GM18951 (cell line): Measurements from ENCODE around the gene ERICH2.

ENCODE experiments used
- POLR2A ChIP-seq: IDR thresholded peaks from 4 replicates; pipeline ENCODE4 v1.6.1; 2011; ENCODE audit warnings: mild to moderate bottlenecking; ENCODE audit not compliant: insufficient read length, insufficient read depth; ENCODE audit errors: extremely low read depth
- in situ Hi-C: fragments of 300-500 bp; cut with MboI; formaldehyde crosslinking; loops from one replicate; pipeline ENCODE4 v1.12.0; 2022; ENCODE audit warnings: low sequenced_read_pairs, mixed read lengths, inconsistent platforms; ENCODE audit not compliant: unreplicated experiment

The ERICH2 gene

DNA sequence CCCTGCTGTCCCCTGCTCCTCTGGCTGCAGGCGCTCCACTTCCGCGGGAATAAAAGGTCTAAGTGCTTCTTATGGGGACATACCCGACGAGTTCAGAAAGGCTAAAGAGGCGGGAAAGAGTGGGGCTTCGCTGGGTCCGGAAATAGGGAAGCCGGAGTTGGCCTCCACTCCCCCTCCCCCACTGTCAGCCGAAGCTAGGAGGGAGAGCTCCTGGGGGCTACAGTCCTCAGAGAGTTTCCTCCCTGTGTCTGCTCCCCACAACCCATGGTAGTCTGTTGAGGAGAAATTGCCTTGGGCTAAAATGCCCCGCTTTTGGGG is 53.7 kb downstream of the ERICH2 start:
- TF ChIP-seq POLR2A: no peak
- in situ Hi-C loops: no loop called here

DNA sequence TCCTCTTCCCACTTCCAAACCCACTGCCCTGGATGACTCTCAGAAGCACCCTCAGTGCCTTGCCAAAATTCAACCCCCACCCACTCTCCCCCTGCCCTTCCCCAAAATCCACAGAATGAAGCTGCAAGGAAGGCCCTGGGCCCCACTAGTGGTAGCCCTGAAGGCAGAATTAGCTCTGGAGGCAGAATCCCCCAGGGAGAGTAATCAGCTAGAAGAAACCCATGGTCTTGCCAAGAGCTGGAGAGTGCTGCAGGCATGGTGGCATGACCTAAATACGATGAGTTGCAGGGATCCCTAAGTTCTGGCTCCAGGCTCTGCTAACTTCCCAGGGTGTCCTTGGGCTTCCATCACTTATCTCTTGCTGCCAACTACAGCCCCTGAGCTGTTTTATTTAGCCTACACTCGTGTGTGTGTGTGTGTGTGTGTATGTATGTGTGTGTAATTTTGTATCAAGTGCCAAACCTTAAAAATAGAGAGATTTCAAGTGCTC is 54.4 kb downstream of the ERICH2 start:
- in situ Hi-C loops: no loop called here
- TF ChIP-seq POLR2A: no peak

DNA sequence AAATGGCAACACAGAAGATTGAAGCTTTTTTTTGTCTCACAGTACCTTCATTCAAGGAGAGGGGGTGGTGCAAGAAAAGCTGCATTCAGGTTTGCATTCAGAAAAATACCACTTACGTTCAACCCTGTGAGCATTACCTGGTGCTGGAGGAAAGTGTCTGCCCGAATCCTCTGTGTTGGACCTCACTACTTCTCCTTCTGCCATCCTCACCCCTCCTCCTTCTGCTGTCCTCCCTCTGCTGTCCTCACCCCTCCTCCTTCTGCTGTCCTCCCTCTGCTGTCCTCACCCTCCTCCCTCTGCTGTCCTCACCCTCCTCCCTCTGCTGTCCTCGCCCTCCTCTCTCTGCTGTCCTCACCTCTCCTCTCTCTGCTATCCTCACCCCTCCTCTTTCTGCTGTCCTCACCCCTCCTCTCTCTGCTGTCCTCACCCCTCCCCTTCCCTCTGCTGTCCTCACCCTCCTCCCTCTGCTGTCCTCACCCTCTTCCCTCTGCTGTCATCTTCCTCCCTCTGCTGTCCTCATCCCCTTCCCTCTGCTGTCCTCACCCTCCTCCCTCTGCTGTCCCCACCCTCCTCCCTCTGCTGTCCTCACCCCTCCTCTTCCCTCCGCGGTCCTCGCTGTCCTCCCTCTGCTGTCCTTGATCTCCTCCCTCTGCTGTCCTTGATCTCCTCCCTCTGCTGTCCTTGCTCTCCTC is 57.8 kb downstream of the ERICH2 start:
- in situ Hi-C loops: no loop called here
- TF ChIP-seq POLR2A: no peak

DNA sequence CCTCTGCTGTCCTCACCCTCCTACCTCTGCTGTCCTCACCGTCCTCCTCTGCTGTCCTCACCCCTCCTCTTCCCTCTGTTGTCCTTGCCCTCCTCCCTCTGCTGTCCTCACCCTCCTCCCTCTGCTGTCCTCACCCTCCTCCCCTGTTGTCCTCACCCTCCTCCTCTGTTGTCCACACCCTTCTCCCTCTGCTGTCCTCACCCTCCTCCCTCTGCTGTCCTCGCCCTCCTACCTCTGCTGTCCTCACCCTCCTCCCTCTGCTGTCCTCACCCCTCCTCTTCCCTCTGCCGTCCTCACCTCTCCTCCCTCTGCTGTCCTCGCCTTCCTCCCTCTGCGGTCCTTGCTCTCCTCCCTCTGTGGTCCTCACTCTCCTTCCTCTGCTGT is 58.3 kb downstream of the ERICH2 start:
- in situ Hi-C loops: no loop called here

DNA sequence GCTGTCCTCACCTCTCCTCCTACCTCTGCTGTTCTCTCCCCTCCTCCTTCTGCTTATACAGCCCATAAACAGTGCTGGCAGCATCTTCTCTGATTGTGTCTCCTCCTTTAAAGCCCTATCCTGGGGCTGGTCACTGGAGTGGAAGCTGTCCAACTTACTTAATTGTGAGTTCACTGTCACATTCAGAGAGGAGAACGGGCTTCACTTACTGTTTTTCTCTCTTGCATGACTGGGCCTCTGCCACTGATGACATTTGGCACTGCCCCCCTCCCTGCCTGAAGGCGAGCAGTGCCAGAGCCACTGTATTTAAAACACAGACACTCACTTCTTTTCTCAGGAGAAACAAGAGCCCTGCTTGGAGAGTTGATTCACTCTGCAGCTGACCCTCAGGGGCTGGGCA is 58.9 kb downstream of the ERICH2 start:
- no peak for TF ChIP-seq POLR2A

More for the DNA sequence above, 58.3 kb downstream of the ERICH2 start:
- TF ChIP-seq POLR2A: no peak

DNA sequence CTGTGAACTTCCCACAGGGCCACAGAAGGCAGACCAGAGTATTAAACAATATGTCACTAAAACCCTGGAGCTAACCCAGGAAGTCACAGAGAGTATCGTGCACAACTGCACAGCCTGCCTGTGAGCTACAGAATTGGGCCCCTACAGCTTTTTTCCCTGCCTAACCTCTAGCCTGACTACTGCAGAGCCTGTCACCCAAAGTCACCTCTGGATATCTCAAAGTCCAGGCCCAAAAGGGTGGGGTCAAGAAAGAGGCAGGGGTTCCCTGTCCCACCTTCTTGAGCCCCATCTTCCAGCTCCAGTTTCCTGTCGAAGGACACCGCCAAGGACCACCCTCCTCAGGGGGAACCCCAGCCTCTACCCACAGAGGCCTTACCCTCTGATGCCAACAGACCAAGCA is 60.0 kb downstream of the ERICH2 start:
- no peak for TF ChIP-seq POLR2A
- in situ Hi-C loops: no loop called here

More for the DNA sequence above, 58.9 kb downstream of the ERICH2 start:
- in situ Hi-C loops: no loop called here

DNA sequence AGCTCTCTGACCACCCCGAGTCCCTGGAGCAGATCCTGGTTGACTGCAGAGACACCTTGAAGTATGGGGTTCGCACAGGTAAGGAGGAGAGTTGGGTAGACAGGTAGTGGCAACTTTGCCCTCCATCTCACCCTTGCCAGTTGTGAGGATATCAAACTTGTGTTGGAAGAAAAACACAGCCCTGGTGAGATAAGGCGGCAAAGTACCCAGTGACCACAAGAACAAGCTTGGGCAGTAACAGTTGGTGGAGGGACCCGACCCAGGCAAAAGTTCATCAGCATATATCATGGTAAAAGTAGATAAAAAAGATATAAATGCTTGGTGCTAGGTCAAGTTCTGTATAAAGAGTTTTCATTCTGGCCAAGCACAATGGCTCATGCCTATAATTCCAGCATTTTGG is 60.9 kb downstream of the ERICH2 start:
- TF ChIP-seq POLR2A: no peak
- in situ Hi-C loops: no loop called here

DNA sequence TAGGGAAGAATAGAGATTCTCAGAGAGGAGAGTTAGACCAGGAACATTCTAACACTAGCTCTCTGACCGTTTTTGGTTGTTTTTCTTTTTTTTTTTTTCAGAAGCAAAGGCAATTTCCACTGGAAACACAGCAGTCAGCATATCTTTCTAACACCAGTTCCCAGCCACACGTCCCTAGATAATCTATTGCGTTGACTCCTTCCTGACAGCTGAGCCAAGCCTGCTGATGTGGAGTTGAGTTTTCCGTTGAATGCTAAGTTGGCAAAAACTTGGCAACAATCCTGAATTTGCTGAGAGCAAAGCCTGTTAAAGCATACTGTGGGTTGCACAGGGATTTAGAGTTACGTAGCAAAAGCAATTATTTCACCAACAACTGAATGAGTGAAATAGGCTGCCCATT is 65.8 kb downstream of the ERICH2 start:
- TF ChIP-seq POLR2A: no peak
- in situ Hi-C loops: no loop called here

DNA sequence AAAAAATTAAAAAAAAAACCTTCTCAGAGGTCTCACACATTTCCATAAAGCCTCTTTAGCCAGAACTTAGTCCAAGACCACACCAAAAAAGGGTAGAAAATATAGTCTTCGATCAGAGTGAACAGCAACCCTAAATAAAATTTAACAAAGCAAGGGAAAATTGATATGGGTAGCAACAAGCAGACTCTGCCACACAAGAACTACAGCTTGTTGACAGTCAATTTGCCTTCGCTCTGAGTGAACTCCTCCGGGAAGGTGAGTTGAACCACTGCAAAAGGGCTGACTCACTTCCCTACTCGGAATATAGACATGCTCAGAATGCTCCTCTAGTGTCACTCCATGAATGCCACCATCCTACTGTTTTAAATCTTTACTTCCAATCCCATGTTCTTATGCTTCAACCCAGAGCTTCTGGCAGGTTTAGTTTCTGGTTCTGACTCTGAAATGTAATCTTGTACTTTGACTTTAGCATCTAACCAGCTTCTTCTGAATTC is 70.6 kb downstream of the ERICH2 start:
- in situ Hi-C loops: no loop called here
- no peak for TF ChIP-seq POLR2A

DNA sequence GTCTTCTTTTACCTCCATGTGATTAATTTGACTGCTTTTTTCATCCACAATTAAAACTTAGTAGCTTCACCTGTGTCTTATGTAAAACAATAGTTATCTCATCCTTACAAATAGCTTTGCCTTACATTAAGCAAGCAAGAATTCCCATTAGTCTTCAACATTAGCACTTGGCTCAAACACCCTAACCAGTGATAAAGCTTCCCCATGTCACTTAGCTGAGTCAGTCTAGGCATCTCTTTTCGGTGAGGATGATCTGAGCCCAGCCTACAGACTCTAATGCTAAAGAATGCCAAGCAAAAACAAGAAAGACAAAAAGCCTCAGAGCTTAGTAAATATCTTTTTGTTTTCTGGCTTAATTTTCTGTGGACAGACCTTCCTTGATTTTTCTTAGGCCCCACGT is 72.6 kb downstream of the ERICH2 start:
- in situ Hi-C loops: no loop called here
- TF ChIP-seq POLR2A: no peak

DNA sequence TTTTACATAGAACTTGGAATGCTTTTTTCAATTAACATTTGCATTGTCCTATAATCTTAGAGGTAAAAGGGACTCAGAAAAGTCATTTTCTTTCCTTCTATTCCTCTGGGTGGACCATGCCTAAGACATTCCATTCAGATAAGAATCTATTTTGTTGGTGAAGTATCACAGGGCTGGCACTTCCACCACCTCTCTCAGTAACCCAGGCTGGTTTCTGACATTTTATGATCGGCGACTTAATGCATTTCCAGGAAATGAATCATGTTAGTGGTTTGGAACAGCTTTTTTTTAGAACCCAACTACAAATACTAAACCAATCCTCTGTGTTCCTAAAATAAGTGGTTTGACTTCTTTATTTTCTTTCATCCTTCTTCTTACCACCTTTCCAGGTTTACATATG is 73.5 kb downstream of the ERICH2 start:
- TF ChIP-seq POLR2A: no peak
- in situ Hi-C loops: no loop called here

DNA sequence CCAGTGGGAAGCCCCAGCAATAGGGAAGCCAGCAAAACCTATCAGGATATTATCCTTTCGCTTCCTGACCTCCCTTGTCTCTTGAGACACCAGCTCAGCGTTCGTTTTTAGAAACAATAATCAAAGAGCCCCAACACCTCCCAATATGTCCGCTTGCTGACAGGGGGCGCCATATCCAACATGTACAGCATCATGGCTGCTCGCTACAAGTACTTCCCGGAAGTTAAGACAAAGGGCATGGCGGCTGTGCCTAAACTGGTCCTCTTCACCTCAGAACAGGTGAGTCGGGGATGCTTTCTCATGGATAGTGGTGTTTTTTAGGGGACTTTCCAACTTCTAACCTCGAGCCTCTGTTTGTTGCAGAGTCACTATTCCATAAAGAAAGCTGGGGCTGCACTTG is 75.2 kb downstream of the ERICH2 start:
- in situ Hi-C loops: no loop called here
- no peak for TF ChIP-seq POLR2A

DNA sequence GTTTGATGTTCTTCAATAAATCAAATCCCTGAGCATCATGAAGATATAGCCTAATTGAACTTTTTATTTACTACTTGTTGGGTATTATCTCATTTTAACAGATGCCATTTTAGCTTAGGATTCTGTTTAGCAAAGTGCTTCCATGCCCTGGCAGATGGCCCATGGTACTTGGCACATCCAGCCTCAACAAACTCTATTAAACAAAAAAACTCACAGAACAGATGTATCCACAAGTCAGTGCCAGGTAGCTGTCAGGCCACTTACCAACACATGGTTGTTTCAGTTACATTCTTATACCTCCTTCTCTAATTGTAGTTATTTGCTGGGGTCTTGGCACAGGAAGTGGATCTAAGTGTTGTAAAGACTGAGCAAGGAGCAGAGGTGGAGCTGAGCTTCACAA is 76.1 kb downstream of the ERICH2 start:
- TF ChIP-seq POLR2A: no peak
- in situ Hi-C loops: no loop called here

DNA sequence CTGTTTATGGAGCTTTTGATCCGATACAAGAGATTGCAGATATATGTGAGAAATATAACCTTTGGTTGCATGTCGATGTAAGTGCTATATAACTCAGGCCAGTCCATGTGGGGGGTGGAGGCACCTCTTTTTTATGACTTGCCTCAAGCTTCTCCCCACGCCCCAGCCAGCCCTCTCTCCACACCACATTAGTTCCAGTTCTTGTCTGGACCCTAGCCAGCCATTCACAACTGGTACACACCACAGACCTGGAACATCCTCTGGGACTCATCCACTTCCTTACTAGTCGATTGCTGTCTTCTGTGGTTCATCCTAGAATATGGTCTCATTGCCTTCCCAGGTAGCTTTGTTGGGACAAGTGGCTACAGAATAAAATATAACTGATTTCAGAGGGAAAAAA is 77.5 kb downstream of the ERICH2 start:
- TF ChIP-seq POLR2A: no peak
- in situ Hi-C loops: no loop called here
